GM12878 (cell line): Measurements from ENCODE around the gene FRK.

Experiments
- BRCA1 ChIP-seq: IDR thresholded peaks from 2 replicates; pipeline ENCODE4 v1.6.1; 2011; ENCODE audit warnings: low read depth, low read length, improper control_type of control experiment
- CHD2 ChIP-seq: IDR thresholded peaks from 2 replicates; pipeline ENCODE4 v1.6.1; 2011; ENCODE audit warnings: low read depth, low read length, improper control_type of control experiment, borderline replicate concordance
- CTCF ChIP-seq, 3 experiments: IDR thresholded peaks in 2 of 3; conservative IDR thresholded peaks in 1 of 3; 2 replicates each; pipeline ENCODE4 v1.5.1; 2011; ENCODE audit warnings: low read depth in 3 of 3, low read length in 3 of 3, mild to moderate bottlenecking in 3 of 3, control low read depth in 2 of 3, moderate library complexity in 2 of 3, inconsistent platforms in 1 of 3, mixed read lengths in 1 of 3; ENCODE audit not compliant: control insufficient read depth in 2 of 3, insufficient read depth in 1 of 3; ENCODE audit errors: extremely low read depth in 1 of 3
- HDAC2 ChIP-seq: fragments of 200-600 bp; sonication (generic); IDR thresholded peaks from 2 replicates; pipeline ENCODE4 v1.6.1; 2017
- JUNB ChIP-seq: IDR thresholded peaks from 2 replicates; pipeline ENCODE4 v1.6.1; 2016; ENCODE audit warnings: antibody characterized with exemption, mild to moderate bottlenecking
- PAX5 ChIP-seq: IDR thresholded peaks from 2 replicates; pipeline ENCODE4 v1.6.1; 2011; ENCODE audit warnings: low read depth, low read length, borderline replicate concordance
- PBX3 ChIP-seq: IDR thresholded peaks from 2 replicates; pipeline ENCODE4 v1.6.1; 2011; ENCODE audit warnings: mild to moderate bottlenecking, low read depth, low read length, moderate library complexity; ENCODE audit not compliant: insufficient replicate concordance
- POLR2A ChIP-seq: IDR thresholded peaks from 2 replicates; pipeline ENCODE4 v1.6.1; 2011; ENCODE audit warnings: low read depth, mild to moderate bottlenecking, low read length
- PRDM15 ChIP-seq: fragments of 450-650 bp; formaldehyde crosslinking; IDR thresholded peaks from 2 replicates; pipeline ENCODE4 v1.4.0; 2020; ENCODE audit warnings: mild to moderate bottlenecking, moderate library complexity
- RAD51 ChIP-seq: fragments of 450-650 bp; IDR thresholded peaks from 2 replicates; pipeline ENCODE4 v1.6.1; 2016; ENCODE audit warnings: moderate library complexity, mild to moderate bottlenecking, inconsistent platforms
- SIN3A ChIP-seq: IDR thresholded peaks from 2 replicates; pipeline ENCODE4 v1.6.1; 2012; ENCODE audit warnings: low read depth, low read length, improper control_type of control experiment
- SP1 ChIP-seq: IDR thresholded peaks from one replicate; pipeline ENCODE4 v1.6.1; 2011; ENCODE audit warnings: low read depth, low read length
- TCF7 ChIP-seq: IDR thresholded peaks from 2 replicates; pipeline ENCODE4 v1.6.1; 2014; ENCODE audit warnings: antibody characterized with exemption, borderline replicate concordance
- ZNF207 ChIP-seq: fragments of 450-650 bp; IDR thresholded peaks from 2 replicates; pipeline ENCODE4 v1.6.1; 2014; ENCODE audit warnings: antibody characterized with exemption, mild to moderate bottlenecking, borderline replicate concordance

- TF ChIP-seq BRCA1 (no peak), POLR2A (no peak), CTCF (IDR thresholded peaks at IDR 0.05 in 2 of 3, conservative IDR thresholded peaks at IDR 0.05 in 1 of 3; ENCODE audit: control insufficient read depth in 2 of 3, extremely low read depth in 1 of 3, insufficient read depth in 1 of 3, low read depth in 3 of 3, low read length in 3 of 3) (no peak), HDAC2 (no peak), CHD2 (no peak), RAD51 (no peak), PRDM15 (CRISPR knock-in tag) (no peak), SP1 (no peak), PAX5 (no peak), ZNF207 (no peak), TCF7 (no peak), SIN3A (no peak), PBX3 (no peak), JUNB (no peak)
Measured at GRCh38 chr6:115934145-115934544, 126.5 kb downstream of the FRK start.
